ENCODE results near the gene CORO7. TPM values are rescaled to one million over a fixed set of nuclear protein-coding genes. Genes with fewer than 3 reads are reported as not detected.

CORO7 gene
- polyA plus RNA-seq, 1 experiment: 13.8 TPM

DNA sequence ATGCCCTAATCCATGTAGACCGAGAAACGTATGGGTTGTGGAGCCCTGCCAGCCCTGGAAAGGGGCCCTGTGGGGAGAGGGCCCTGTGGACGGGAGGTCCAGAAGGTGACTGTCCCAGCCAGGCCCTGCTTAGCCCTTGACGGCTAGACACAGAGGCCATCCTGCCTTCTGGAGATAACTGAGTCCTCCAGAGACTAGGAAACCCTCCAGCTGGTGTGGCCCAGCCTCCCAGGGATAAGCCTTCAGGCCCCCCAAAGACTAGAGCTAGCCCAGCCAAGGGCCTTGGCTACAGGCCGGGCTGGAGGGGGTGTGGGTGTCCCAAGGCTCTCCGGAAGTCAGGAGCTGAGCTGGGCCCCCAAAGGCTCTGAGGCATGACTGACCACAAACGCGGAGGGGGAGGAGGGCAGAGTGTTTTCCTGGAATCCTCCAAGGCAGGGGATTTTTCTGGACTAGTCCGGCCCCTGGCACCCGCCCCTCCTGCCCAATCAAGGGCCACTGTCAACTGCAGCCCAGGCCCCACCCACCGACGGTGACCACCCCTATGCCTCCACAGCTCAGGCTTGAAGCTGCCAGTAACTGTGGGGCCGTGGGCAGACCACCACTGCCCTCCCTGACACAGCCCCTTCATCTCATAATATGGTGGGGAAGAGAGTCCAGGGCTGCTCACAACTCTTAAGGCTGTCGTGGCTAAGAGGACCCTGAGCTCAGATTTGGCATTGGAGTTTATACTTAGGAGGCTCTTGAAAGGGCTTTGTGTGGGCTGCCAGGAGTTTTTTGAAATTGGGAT lies 45.6 kb downstream of the CORO7 start:
- TF ChIP-seq, protein P1, sequence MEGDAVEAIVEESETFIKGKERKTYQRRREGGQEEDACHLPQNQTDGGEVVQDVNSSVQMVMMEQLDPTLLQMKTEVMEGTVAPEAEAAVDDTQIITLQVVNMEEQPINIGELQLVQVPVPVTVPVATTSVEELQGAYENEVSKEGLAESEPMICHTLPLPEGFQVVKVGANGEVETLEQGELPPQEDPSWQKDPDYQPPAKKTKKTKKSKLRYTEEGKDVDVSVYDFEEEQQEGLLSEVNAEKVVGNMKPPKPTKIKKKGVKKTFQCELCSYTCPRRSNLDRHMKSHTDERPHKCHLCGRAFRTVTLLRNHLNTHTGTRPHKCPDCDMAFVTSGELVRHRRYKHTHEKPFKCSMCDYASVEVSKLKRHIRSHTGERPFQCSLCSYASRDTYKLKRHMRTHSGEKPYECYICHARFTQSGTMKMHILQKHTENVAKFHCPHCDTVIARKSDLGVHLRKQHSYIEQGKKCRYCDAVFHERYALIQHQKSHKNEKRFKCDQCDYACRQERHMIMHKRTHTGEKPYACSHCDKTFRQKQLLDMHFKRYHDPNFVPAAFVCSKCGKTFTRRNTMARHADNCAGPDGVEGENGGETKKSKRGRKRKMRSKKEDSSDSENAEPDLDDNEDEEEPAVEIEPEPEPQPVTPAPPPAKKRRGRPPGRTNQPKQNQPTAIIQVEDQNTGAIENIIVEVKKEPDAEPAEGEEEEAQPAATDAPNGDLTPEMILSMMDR (IDR thresholded peaks at IDR 0.05; ENCODE audit: insufficient read depth, low read depth, low read length): no peak
- Histone ChIP-seq H3K27me3 (ENCODE audit: control insufficient read depth, insufficient read depth, low read length) (no peaks in the 10 kb centered on the region), H3K36me3 (ENCODE audit: control insufficient read depth, insufficient read depth, low read length) (peaks cover 3% of the 10 kb centered on the region), H3K4me3 (ENCODE audit: low read depth, low read length) (no peak overlapping the region)
- no peak for DNase-seq (ENCODE audit: low read depth)
- POLR2A ChIA-PET: no interaction called here
- CTCF ChIA-PET: interaction anchor here (1.3 to 8.4 kb wide), 5 partner anchors 12 to 97 kb away, joined by 4 to 86 read pairs (median 17); no protein-coding TSS in a partner anchor

DNA sequence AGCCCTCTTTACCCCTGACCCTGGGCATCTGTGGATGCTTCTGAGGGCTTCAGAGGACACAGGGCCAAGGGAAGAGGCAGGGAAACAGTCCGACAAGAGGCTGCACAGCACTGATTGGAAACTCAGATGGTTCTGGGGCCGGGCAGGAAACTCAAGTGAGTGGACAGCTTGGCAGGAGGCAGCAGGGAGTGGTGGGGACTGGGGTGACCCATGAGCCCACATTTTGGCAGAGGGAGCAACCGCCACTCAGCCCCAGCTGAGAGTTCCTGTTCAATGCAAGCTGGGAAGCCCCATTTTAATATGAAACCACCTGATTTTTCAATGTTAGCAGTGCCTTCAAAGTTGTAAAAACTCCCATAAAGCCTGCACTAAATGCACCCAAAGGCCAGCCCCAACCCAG lies 46.2 kb downstream of the CORO7 start:
- Histone ChIP-seq H3K4me3 (ENCODE audit: low read depth, low read length) (no peak overlapping the region), H3K27me3 (ENCODE audit: control insufficient read depth, insufficient read depth, low read length) (no peaks in the 10 kb centered on the region), H3K36me3 (ENCODE audit: control insufficient read depth, insufficient read depth, low read length) (peaks cover 2% of the 10 kb centered on the region; the same call in 1 of the 2 replicates)
- no peak for DNase-seq (ENCODE audit: low read depth)
- TF ChIP-seq, protein P1 (IDR thresholded peaks at IDR 0.05; ENCODE audit: insufficient read depth, low read depth, low read length): no peak
- POLR2A ChIA-PET: no interaction called here
- CTCF ChIA-PET: interaction anchor here (0.6 to 8.4 kb wide), 6 partner anchors 11 to 96 kb away, joined by 3 to 86 read pairs (median 10); no protein-coding TSS in a partner anchor

DNA sequence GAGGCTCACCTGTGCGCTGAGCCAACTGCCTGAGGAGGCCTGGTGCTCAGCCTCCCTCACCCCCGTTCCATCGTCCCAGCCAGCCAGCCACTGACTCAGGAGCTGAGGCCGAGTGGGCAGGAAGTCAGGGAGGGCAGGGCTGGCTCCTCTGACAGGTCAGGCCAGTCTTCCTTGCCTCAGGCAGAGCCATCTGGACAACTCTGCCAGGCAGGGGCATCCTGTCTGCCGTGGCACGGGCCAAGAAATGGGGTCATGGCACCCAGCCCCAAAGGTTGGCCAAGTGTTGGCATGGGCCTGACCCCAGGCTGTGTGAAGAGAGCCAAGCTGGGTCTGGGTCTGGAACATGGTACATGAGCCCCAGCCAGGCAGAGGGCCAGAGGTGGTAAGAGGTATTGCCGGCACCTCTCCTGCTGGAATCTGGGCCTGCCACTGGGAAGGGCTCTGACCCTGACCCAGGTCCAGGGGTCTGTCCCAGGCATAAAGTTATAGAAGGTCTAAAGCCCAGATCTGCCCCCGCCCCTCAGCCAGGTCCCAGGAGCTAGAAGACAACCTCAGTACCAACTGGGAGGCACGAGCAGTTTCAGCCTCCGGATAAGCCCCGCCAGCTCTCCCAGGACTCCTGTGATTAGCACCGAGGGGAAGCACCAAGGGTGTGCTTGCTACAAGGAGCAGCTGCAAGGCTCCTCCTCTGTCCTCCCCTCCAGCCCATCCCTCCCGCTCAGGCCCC lies 47.2 kb downstream of the CORO7 start:
- Histone ChIP-seq H3K27me3 (ENCODE audit: control insufficient read depth, insufficient read depth, low read length) (no peaks in the 10 kb centered on the region), H3K36me3 (ENCODE audit: control insufficient read depth, insufficient read depth, low read length) (no peaks in the 10 kb centered on the region), H3K4me3 (ENCODE audit: low read depth, low read length) (no peak overlapping the region)
- no peak for DNase-seq (ENCODE audit: low read depth)
- ChIA-PET POLR2A (interaction anchor here (1.4 kb wide), 1 partner anchor 10 kb away, joined by 3 read pairs; no protein-coding TSS in a partner anchor), CTCF (interaction anchor here (0.6 to 8.4 kb wide), 8 partner anchors 10 to 116 kb away, joined by 3 to 86 read pairs (median 5); partner anchors contain the start of gene PAM16)
- TF ChIP-seq, protein P1 (IDR thresholded peaks at IDR 0.05; ENCODE audit: insufficient read depth, low read depth, low read length): no peak

DNA sequence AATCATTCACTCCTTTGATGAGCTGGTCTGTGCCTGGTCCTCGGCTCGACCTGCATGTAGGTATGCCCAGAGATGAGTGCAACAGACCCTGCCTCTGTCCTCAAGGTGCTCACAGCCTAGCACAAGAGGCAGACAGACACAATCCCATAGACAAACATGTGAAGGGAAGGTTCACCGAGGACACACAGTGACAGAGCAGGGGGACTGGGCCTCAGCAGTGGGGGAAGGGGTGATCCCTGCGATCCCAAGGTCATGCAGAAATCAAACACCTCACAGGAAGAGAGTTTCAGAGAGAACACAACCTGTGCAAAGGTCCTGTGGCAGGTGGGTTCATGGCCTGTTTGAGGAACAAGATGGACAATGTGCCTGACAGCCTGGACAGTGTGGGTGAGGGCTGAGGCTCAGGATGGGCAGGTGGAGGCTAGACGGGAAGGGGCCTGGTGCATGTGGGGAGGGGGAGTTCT lies 49.0 kb downstream of the CORO7 start:
- TF ChIP-seq, protein P1 (IDR thresholded peaks at IDR 0.05; ENCODE audit: insufficient read depth, low read depth, low read length): no peak
- ChIA-PET POLR2A (no interaction called here), CTCF (interaction anchor here (5.5 to 8.4 kb wide), 2 partner anchors 8 to 36 kb away, joined by 35 to 86 read pairs; no protein-coding TSS in a partner anchor)
- no peaks in the 10 kb centered on the region for H3K27me3 ChIP-seq (ENCODE audit: control insufficient read depth, insufficient read depth, low read length)
- no peak for DNase-seq (ENCODE audit: low read depth)
- H3K4me3 ChIP-seq (ENCODE audit: low read depth, low read length): no peak overlapping the region
- H3K36me3 ChIP-seq (ENCODE audit: control insufficient read depth, insufficient read depth, low read length): no peaks in the 10 kb centered on the region

DNA sequence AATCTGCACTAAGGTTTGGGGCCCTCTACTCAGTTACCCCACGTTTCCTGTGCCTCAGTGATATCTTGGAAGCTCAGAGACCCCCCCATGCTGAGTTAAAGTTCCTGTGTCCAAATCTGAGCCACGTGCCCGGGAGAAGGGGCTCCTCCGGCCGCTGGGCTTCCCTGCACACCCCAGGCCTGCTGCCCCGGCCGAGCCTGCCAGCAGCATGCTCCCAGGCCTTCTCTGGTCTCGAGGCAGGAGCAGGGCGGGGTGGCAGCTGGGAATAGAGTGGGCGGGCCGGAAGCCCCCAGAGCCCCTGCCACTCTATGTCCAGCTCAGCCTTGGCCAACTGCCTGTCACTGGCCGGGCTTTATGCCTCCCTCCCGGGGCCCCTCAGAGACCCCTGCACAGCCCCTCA lies 50.4 kb downstream of the CORO7 start:
- H3K27me3 ChIP-seq (ENCODE audit: control insufficient read depth, insufficient read depth, low read length): no peaks in the 10 kb centered on the region
- H3K36me3 ChIP-seq (ENCODE audit: control insufficient read depth, insufficient read depth, low read length): peaks cover 4% of the 10 kb centered on the region
- DNase-seq (ENCODE audit: low read depth): no peak
- CTCF ChIA-PET: interaction anchor here (8.4 kb wide), 1 partner anchor 37 kb away, joined by 86 read pairs; no protein-coding TSS in a partner anchor
- no peak overlapping the region for H3K4me3 ChIP-seq (ENCODE audit: low read depth, low read length)
- POLR2A ChIA-PET: no interaction called here
- TF ChIP-seq, protein P1 (IDR thresholded peaks at IDR 0.05; ENCODE audit: insufficient read depth, low read depth, low read length): no peak
